ENCODE measurements around the gene ABCC4. TPM values are rescaled to one million over a fixed set of nuclear protein-coding genes. Genes with fewer than 3 reads are reported as not detected.

Gene ABCC4
- total RNA-seq, 1 donor from 2014 or later, result 4.9 TPM

DNA sequence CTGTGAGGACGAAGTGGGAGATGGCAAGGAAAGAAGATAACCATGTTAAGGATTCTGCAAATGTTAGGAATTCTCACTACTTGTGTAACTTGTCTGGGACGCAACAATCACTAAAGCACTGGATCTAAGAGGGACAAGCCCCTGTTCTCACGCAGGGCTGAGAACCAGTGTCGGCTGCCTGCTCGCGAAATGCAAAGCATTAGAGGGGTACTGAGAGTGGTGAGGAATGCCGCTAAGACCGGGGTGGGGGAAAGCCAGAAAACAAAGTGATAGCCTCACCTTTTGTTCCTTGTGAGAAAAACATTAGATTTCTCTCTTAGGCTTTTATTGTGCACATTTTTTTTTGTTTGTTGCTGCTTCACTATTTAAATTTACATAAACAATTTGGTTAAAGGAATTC, 241.9 kb downstream of the ABCC4 start:
- Histone ChIP-seq H3K27ac (replicated peaks) (no peak overlapping the region), H3K36me3 (peaks cover 3% of the 10 kb centered on the region), H3K9me3 (replicated peaks) (no peaks in the 10 kb centered on the region), H3K4me1 (no peaks in the 10 kb centered on the region), H3K27me3 (ENCODE audit: low read depth) (no peaks in the 10 kb centered on the region), H3K4me3 (no peak overlapping the region)
- TF ChIP-seq, protein P1, sequence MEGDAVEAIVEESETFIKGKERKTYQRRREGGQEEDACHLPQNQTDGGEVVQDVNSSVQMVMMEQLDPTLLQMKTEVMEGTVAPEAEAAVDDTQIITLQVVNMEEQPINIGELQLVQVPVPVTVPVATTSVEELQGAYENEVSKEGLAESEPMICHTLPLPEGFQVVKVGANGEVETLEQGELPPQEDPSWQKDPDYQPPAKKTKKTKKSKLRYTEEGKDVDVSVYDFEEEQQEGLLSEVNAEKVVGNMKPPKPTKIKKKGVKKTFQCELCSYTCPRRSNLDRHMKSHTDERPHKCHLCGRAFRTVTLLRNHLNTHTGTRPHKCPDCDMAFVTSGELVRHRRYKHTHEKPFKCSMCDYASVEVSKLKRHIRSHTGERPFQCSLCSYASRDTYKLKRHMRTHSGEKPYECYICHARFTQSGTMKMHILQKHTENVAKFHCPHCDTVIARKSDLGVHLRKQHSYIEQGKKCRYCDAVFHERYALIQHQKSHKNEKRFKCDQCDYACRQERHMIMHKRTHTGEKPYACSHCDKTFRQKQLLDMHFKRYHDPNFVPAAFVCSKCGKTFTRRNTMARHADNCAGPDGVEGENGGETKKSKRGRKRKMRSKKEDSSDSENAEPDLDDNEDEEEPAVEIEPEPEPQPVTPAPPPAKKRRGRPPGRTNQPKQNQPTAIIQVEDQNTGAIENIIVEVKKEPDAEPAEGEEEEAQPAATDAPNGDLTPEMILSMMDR (IDR thresholded peaks at IDR 0.05; ENCODE audit: borderline replicate concordance), result no peak
- intact Hi-C loops (cut with micrococcal nuclease), result no loop called here
- DNase-seq, result no peak

DNA sequence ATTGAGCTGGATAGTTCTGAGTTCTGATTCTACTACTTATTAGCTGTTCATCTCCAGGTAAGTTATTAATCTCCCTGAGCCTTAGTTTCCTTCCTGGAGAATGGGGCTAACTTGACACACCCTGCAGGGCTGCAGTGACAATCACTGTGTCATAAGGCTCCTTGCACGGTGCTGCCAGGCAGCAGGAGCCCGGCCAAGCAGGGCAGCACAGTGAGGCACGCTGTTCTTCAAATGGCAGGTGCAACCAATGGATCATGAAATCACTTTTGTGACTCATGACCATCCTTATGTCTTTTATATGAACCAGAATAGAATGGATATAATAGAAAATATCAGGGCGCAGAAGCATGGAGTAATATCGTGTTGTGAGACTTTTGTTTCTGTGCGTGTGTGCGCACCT, 242.6 kb downstream of the ABCC4 start:
- no peaks in the 10 kb centered on the region for H3K9me3 ChIP-seq (replicated peaks)
- no peak for DNase-seq
- intact Hi-C loops (cut with micrococcal nuclease), result no loop called here
- H3K4me3 ChIP-seq, result no peak overlapping the region
- H3K36me3 ChIP-seq, result peaks cover 3% of the 10 kb centered on the region
- no peaks in the 10 kb centered on the region for H3K4me1 ChIP-seq
- TF ChIP-seq, protein P1 (IDR thresholded peaks at IDR 0.05; ENCODE audit: borderline replicate concordance), result no peak
- H3K27ac ChIP-seq (replicated peaks), result no peak overlapping the region
- no peaks in the 10 kb centered on the region for H3K27me3 ChIP-seq (ENCODE audit: low read depth)

DNA sequence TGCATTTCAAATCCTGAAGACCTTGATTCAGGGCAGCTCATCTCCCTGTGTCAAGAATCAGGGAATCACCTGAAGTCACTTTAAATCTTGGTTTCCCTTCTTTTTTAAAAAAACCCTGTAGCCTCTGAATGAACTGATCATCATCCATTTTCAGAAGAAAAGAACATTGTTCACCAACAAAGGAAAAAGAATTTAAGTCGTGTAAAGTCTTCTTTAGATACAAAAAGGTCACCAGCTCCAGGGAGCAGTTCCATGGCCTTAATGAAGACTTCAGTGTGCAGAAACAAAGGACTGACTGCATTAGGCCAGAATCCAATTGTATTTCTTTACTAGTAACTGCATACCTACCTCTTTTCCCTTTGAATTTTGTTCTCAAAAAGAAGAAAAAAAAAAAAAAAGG, 245.0 kb downstream of the ABCC4 start:
- no peak overlapping the region for H3K4me3 ChIP-seq
- TF ChIP-seq, protein P1 (IDR thresholded peaks at IDR 0.05; ENCODE audit: borderline replicate concordance), result no peak
- intact Hi-C loops (cut with micrococcal nuclease), result no loop called here
- H3K27me3 ChIP-seq (ENCODE audit: low read depth), result no peaks in the 10 kb centered on the region
- H3K36me3 ChIP-seq, result no peaks in the 10 kb centered on the region
- H3K9me3 ChIP-seq (replicated peaks), result no peaks in the 10 kb centered on the region
- H3K4me1 ChIP-seq, result no peaks in the 10 kb centered on the region
- no peak overlapping the region for H3K27ac ChIP-seq (replicated peaks)
- DNase-seq, result no peak

DNA sequence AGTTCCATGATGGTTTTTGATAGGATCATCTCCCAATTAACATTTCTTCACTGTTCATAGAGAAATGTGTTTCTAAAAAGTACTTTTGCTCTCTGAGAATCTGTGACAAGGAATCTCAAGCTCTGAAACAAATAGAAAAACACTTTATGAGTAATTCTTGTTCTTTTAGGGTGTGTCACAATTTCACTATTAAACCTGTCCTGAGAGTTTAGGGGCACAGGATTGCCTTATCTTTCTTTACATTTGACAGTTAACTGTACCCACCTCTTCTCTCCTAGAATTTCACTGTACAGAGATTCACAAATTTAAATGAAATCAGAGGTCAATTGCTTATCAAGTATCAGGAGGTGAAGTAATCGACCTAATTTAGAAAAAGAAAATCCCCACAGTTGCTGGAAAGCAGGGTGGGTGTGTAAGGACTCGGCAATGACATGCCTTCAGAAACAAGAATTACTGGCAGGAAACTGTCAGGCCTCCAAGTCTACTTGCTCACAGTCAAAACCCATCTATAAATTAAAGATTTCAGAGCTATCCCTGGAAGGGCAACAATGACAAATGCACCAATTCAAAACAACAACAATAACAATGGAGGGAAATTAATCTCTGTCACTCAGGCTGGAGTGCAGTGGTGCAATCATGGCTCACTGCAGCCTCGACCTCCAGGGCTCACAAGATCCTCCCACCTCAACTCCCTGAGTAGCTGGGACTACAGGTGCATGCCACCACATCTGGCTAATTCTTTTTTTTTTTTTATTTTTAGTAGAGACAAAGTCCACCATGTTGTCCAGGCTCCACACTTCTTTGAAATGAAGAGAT, 250.2 kb downstream of the ABCC4 start:
- H3K4me1 ChIP-seq, result no peaks in the 10 kb centered on the region
- no peak overlapping the region for H3K27ac ChIP-seq (replicated peaks)
- H3K4me3 ChIP-seq, result no peak overlapping the region
- TF ChIP-seq, protein P1 (IDR thresholded peaks at IDR 0.05; ENCODE audit: borderline replicate concordance), result no peak
- H3K27me3 ChIP-seq (ENCODE audit: low read depth), result no peaks in the 10 kb centered on the region
- H3K36me3 ChIP-seq, result no peaks in the 10 kb centered on the region
- intact Hi-C loops (cut with micrococcal nuclease), result no loop called here
- no peak for DNase-seq
- H3K9me3 ChIP-seq (replicated peaks), result no peaks in the 10 kb centered on the region

DNA sequence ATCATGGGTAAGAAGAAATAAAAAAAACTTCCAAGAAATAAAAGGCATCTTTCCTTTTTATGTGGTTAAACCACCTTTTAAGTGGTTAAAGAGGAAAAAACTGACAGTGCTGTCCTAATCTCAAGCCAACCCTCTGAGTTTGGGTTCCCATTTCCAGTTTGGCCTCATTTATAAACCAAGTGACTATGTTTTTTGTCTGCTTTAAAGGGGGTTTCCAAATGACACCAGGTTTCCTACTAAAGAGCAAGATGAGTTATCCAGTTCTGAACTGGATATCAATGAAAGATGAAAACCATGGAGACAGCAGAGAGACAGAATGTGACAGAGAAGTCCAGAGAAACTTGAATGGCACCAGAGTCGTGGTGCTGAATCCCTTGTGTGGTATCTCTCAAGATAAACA, 251.5 kb downstream of the ABCC4 start:
- no peak for DNase-seq
- no peaks in the 10 kb centered on the region for H3K27me3 ChIP-seq (ENCODE audit: low read depth)
- no peak overlapping the region for H3K4me3 ChIP-seq
- no peaks in the 10 kb centered on the region for H3K36me3 ChIP-seq
- no peaks in the 10 kb centered on the region for H3K4me1 ChIP-seq
- no peak overlapping the region for H3K27ac ChIP-seq (replicated peaks)
- TF ChIP-seq, protein P1 (IDR thresholded peaks at IDR 0.05; ENCODE audit: borderline replicate concordance), result no peak
- H3K9me3 ChIP-seq (replicated peaks), result no peaks in the 10 kb centered on the region
- intact Hi-C loops (cut with micrococcal nuclease), result no loop called here
